Natural killer cell (primary cell): ENCODE measurements around the gene FBXL3. TPM values are rescaled to one million over a fixed set of nuclear protein-coding genes. Genes with fewer than 3 reads are reported as not detected.
"Not testable (repeated sequence)": the region's sequence is repeated elsewhere in the genome, so short reads cannot be mapped to it uniquely, and the experiment has no call there.

Experiments
- ATAC-seq, 3 donors: fragments of 150-1000 bp in 2 of 3; fragments of 200-7000 bp in 1 of 3; cut with Tn5 transposase; 1 replicate in 1 of 3; 2 replicates in 2 of 3; pipeline ENCODE4 v1.10.0; 2021; ENCODE audit warnings: mild to moderate bottlenecking in 2 of 3, moderate library complexity in 2 of 3
- DNase-seq, 2 donors: peaks; one replicate each; pipeline versions ENCODE4 v3.0.0 to v3.0.0-alpha.2; 2013 to 2021; ENCODE audit warnings: mixed read lengths in 1 of 2
- H3K27ac ChIP-seq: one replicate; pipeline ENCODE4 v1.5.1; 2013; ENCODE audit warnings: mild to moderate bottlenecking, low read length
- H3K27me3 ChIP-seq: one replicate; pipeline ENCODE4 v1.6.1; 2013; ENCODE audit warnings: low read length; ENCODE audit not compliant: control insufficient read depth, insufficient read depth
- H3K36me3 ChIP-seq: one replicate; pipeline ENCODE4 v1.6.1; 2013; ENCODE audit warnings: low read length; ENCODE audit not compliant: control insufficient read depth, insufficient read depth
- H3K4me1 ChIP-seq: one replicate; pipeline ENCODE4 v1.6.1; 2013; ENCODE audit warnings: low read length; ENCODE audit not compliant: control insufficient read depth, insufficient read depth
- H3K4me3 ChIP-seq: one replicate; pipeline ENCODE4 v1.5.1; 2013; ENCODE audit warnings: low read length
- H3K9me3 ChIP-seq: one replicate; pipeline ENCODE4 v1.6.1; 2013; ENCODE audit warnings: low read length; ENCODE audit not compliant: control insufficient read depth, insufficient read depth
- H3K27ac Mint-ChIP-seq, 2 donors: one replicate each; pipeline ENCODE4 v1.8.0; 2022; ENCODE audit warnings: mild to moderate bottlenecking in 2 of 2, mixed read lengths in 2 of 2, moderate library complexity in 1 of 2
- H3K27me3 Mint-ChIP-seq, 2 donors: one replicate each; pipeline ENCODE4 v1.8.0; 2022; ENCODE audit warnings: low read depth in 2 of 2, mixed read lengths in 2 of 2
- H3K36me3 Mint-ChIP-seq: one replicate; pipeline ENCODE4 v1.8.0; 2022; ENCODE audit warnings: mixed read lengths
- H3K4me1 Mint-ChIP-seq, 2 donors: one replicate each; pipeline ENCODE4 v1.8.0; 2022; ENCODE audit warnings: mixed read lengths in 2 of 2
- H3K4me3 Mint-ChIP-seq: one replicate; pipeline ENCODE4 v1.8.0; 2022; ENCODE audit warnings: mild to moderate bottlenecking, moderate library complexity, mixed read lengths
- H3K9me3 Mint-ChIP-seq, 2 donors: one replicate each; pipeline ENCODE4 v1.8.0; 2022; ENCODE audit warnings: mixed read lengths in 2 of 2
- CTCF ChIP-seq: fragments of 200-600 bp; IDR thresholded peaks from one replicate; pipeline ENCODE4 v1.8.0; 2022; ENCODE audit warnings: antibody characterized with exemption
- WGBS: methylation state at CpG from one replicate; pipeline ENCODE4 v1.1.7; 2013; ENCODE audit warnings: missing lambda C conversion rate; ENCODE audit not compliant: insufficient coverage; 5-methylcytosine and 5-hydroxymethylcytosine counted together
- intact Hi-C: fragments of 100-400 bp; cut with micrococcal nuclease; formaldehyde crosslinking; loops from one replicate; pipeline ENCODE4 v1.14.2; 2022
- total RNA-seq, 4 donors: library from RNA; stranded (reverse); fragments of 120-200 nt in 1 of 4; gene quantifications; one replicate each; pipeline versions ENCODE4 v1.2.3 to v1.2.4, GENCODE V29; 2013 to 2022

FBXL3 gene
- total RNA-seq, 3 donors from 2014 or later (not counting 1 experiment from before 2014, with no cell fraction given) = 57.1 to 61.9 (median 58.0) TPM

- no peak for ATAC-seq
- intact Hi-C loops = no loop called here
- no peak overlapping the region for H3K4me3 ChIP-seq
- no peak for DNase-seq
- Mint-ChIP-seq H3K36me3 (peaks cover 20% of the 10 kb centered on the region), H3K27me3 (no peaks in the 10 kb centered on the region), H3K27ac (peak overlapping the region in 1 of 2 donors; percentile 25), H3K4me1 (peaks cover 22 to 32% of the 10 kb centered on the region in 2 donors), H3K9me3 (no peaks in the 10 kb centered on the region), H3K4me3 (no peak overlapping the region)
- 68% methylated on average over 2 of the region's 2 CpGs for WGBS
- TF ChIP-seq CTCF = no peak
- H3K27ac ChIP-seq = no peak overlapping the region
- peaks cover 78% of the 10 kb centered on the region for H3K36me3 ChIP-seq
- no peaks in the 10 kb centered on the region for H3K27me3 ChIP-seq
- H3K9me3 ChIP-seq = no peaks in the 10 kb centered on the region
- H3K4me1 ChIP-seq = no peaks in the 10 kb centered on the region
Measured at GRCh38 chr13:77013853-77014542, 13.0 kb downstream of the FBXL3 start.

- 80% methylated on average over 3 of the region's 5 CpGs for WGBS
- ATAC-seq, H3K9me3 Mint-ChIP-seq, H3K27ac ChIP-seq, H3K4me1 ChIP-seq, H3K4me3 Mint-ChIP-seq, H3K4me3 ChIP-seq, H3K9me3 ChIP-seq, H3K27me3 Mint-ChIP-seq, H3K27ac Mint-ChIP-seq, DNase-seq, H3K27me3 ChIP-seq, intact Hi-C loops: not testable (repeated sequence)
- H3K36me3 ChIP-seq = peaks cover 59% of the 10 kb centered on the region
- peaks cover 13% of the 10 kb centered on the region for H3K36me3 Mint-ChIP-seq
- peaks cover 14 to 19% of the 10 kb centered on the region in 2 donors for H3K4me1 Mint-ChIP-seq
Measured at GRCh38 chr13:77009719-77010118, 17.2 kb downstream of the FBXL3 start.

- Mint-ChIP-seq H3K4me3 (no peak overlapping the region), H3K27ac (no peak overlapping the region), H3K4me1 (peaks cover 7 to 13% of the 10 kb centered on the region in 2 donors), H3K9me3 (no peaks in the 10 kb centered on the region), H3K36me3 (peaks cover 6% of the 10 kb centered on the region), H3K27me3 (no peaks in the 10 kb centered on the region)
- H3K27me3 ChIP-seq = no peaks in the 10 kb centered on the region
- WGBS = 78% methylated on average over 2 of the region's 2 CpGs
- TF ChIP-seq CTCF = no peak
- no peaks in the 10 kb centered on the region for H3K9me3 ChIP-seq
- H3K4me3 ChIP-seq = no peak overlapping the region
- no peaks in the 10 kb centered on the region for H3K4me1 ChIP-seq
- intact Hi-C loops = no loop called here
- no peak overlapping the region for H3K27ac ChIP-seq
- ATAC-seq (no peak), DNase-seq (no peak)
- H3K36me3 ChIP-seq = peaks cover 54% of the 10 kb centered on the region
Measured at GRCh38 chr13:77009011-77009410, 17.9 kb downstream of the FBXL3 start.

- intact Hi-C loops, H3K27ac ChIP-seq, H3K27me3 ChIP-seq, ATAC-seq, H3K4me3 ChIP-seq, DNase-seq, H3K9me3 ChIP-seq, H3K4me1 ChIP-seq, H3K4me3 Mint-ChIP-seq, H3K27me3 Mint-ChIP-seq, H3K9me3 Mint-ChIP-seq, H3K27ac Mint-ChIP-seq, H3K36me3 Mint-ChIP-seq, H3K4me1 Mint-ChIP-seq: not testable (repeated sequence)
- peaks cover 48% of the 10 kb centered on the region for H3K36me3 ChIP-seq
- WGBS = 94% methylated on average over 4 of the region's 4 CpGs
Measured at GRCh38 chr13:77008337-77008736, 18.6 kb downstream of the FBXL3 start.
